NCI-H1092 treated with DMSO at 0.1 percent for 48 hours (cell line): ENCODE results near the gene C16orf87.
A peak's percentile ranks its signal among the peaks of the same experiment; 100 is the strongest.
"Not testable (repeated sequence)": the region's sequence is repeated elsewhere in the genome, so short reads cannot be mapped to it uniquely, and the experiment has no call there.

Experiments used
- DNase-seq: peaks from one replicate; lab custom pipeline; 2025; lab: John Stamatoyannopoulos, UW

Gene C16orf87

GRCh38 chr16:46830902-46831647 is at the start of gene C16orf87:
Gene C16orf87 (minus strand): TSS chr16:46831180. CDS start chr16:46831149, 31 bp downstream.
- peak; percentile 94 for DNase-seq

DNA sequence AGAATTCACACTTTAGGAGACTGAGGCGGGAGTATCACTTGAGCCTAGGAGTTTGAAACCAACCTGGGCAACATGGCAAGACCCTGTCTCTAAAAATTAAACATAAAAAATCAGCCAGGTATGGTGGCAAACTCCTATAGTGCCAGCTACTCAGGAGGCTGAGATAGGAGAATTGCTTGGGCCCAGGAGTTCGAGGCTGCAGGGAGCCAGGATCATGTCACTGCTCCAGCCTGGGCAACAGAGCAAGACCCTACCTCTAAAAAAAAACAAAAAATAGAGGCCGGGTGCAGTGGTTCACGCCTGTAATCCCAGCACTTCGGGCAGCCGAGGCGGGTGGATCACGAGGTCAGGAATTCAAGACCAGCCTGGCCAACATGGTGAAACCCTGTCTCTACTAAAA is 44.3 kb upstream of the C16orf87 start:
- DNase-seq: no peak

DNA sequence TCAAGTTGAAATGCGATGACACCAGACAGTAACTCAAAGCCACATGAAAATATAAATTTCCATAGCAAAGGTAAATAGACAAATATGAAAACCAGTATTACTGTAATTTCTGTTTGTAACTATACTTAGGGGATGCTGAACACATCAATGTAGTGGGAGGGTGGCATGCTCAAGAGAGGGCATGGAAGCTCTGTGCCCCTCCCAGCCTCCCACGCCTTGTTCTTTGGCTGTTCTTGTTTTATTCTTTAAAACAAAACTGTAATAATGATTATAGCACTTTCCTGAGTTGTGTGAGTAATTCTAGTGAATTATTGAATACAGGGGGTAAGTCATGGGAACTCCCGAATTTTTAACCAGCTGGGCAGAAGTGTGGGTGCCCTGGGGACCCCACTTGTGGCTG is 42.2 kb upstream of the C16orf87 start:
- DNase-seq: no peak

- no peak for DNase-seq
Observed at GRCh38 chr16:46871597-46871996, 40.6 kb upstream of the C16orf87 start.

DNA sequence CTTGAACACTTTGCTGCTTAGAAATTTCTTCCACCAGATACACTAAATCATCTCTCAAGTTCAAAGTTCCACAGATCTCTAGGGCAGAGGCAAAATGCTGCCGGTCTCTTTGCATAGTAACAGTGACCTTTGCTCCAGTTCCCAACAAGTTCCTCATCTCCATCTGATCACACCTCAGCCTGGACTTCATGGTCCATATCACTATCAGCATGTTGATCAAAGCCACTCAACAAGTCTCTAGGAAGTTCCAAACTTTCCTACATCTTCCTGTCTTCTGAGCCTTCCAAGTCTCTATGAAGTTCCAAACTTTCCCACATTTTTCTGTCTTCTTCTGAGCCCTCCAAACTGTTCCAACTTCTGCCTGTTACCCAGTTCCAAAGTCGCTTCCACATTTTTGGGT is 37.9 kb upstream of the C16orf87 start:
- DNase-seq: not testable (repeated sequence)

DNA sequence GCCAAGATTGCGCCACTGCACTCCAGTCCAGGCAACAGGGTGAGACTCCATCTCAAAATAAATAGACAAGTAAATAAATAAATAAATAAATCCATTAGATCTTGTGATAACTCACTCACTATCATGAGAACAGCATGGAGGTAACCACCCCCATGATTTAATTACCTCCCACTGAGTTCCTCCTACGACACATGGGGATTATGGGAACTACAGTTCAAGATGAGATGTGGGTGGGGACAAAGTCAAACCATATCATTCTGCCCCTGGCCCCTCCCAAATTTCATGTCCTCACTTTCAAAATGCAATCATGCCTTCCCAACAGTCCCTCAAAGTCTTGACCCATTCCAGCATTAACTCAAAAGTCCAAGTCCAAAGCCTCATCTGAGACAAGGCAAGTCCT is 36.5 kb upstream of the C16orf87 start:
- DNase-seq: not testable (repeated sequence)

GRCh38 chr16:46866286-46866685 is 35.3 kb upstream of the C16orf87 start:
- DNase-seq: no peak

DNA sequence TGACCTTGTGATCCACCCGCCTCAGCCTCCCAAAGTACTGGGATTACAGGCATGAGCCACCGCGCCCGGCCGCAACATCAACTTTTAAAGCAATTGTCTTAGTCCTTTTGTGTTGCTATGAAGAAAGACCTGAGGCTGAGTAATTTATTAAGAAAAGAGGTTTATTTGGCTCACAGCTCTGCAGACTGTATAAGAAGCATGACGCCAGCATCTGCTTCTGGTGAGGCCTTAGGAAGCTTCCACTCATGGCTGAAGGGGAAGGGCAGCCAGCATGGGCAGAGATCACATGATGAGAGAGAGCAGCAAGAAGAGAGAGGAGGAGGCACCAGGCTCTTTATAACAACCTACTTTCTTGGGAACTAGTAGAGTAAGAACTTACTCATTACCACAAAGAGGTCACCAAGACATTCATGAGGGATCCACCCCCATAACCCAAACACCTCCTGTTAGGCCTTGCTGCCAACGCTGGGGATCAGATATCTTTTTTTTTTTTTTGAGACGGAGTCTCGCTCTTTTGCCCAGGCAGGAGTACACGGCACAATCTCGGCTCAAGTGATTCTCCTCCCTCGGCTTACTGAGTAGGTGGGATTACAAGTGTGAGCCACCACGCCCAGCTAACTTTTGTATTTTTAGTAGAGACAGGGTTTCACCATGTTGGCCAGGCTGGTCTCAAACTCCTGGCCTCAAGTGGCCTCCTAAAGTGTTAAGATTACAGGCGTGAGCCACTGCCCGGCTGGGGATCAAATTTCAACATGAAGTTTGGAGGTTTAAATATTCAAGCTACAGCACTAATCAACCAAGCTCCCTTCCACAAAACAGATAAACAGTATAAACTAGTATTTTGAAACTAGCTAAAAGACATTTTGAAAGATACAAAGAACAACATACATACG is 31.8 kb upstream of the C16orf87 start:
- no peak for DNase-seq

- no peak for DNase-seq
Observed at GRCh38 chr16:46859719-46860152, 28.8 kb upstream of the C16orf87 start.

DNA sequence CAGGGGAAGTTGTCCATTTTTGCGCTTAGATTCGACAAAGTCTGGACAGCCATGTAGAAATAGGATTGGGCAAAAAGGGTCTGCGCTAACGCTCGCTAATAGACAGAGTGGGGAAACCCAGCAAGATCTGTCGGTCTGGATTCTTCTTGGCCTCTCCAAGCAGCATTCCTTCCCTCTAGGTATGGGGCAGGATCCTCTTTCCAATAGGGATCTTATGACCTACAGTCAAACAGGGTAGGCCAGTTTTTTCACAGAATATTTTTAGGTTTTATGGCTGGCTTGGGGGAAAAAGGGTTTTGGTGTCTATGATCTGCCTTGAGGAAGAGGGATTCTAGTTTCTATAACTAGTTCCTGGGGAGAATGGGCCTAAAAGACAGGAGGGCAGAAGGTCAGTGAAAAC is 27.2 kb upstream of the C16orf87 start:
- DNase-seq: no peak

- DNase-seq: peak; percentile 62
Observed at GRCh38 chr16:46857368-46857945, 26.5 kb upstream of the C16orf87 start.

- no peak for DNase-seq
Observed at GRCh38 chr16:46855389-46855788, 24.4 kb upstream of the C16orf87 start.

- DNase-seq: no peak
Observed at GRCh38 chr16:46854846-46855245, 23.9 kb upstream of the C16orf87 start.

DNA sequence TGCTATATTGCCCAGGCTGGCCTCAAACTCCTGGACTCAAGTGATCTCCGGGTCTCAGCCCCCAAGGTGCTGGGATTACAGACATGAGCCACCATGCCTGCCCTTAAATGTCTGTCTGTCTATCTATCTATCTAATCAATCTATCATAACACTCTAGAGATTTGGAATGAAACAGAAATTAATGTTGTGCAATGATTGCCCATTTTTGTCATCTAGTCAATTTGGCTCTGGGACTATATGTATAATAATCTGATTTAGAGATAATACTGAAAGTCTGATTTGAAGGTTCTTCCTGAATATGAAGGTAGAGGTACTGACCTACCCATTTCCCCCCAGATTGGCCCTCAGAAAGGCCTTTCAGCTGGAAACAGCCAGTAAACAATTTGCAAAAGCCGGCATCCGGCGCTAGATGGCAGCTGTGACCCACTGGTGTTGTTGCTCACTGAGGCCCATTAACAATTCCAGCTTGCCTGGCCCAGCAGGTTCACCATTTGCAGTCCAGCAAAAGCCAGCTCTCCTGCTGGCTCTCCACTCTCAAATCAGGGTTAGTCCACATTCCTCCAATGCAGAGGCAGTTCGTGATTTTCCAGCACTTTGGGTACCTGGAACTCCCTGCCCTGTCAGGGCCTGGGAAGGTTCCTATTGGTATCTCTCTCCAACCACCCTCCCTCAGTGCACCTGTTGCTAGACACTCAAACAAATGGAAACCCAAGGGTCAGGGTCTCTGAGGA is 22.9 kb upstream of the C16orf87 start:
- peak; percentile 62 for DNase-seq

DNA sequence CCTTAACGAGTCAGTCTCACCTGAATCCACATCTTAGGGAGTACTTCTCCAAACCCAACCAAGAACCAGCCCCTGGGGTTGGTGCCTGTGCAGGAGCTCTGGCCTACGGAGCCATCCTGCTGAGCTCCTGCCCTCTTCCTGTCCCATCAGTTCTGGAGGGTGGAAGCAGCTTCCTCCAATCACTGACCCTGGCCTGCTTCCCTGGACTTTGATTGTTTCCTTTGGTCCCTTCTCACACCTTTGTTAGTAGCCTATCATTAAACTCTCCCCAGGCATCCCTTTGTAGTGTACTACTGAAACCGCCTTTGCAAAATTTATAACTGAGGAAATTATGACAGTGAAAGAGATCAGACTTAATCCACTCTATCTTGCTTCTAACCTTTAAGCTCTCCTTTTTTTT is 21.1 kb upstream of the C16orf87 start:
- no peak for DNase-seq

DNA sequence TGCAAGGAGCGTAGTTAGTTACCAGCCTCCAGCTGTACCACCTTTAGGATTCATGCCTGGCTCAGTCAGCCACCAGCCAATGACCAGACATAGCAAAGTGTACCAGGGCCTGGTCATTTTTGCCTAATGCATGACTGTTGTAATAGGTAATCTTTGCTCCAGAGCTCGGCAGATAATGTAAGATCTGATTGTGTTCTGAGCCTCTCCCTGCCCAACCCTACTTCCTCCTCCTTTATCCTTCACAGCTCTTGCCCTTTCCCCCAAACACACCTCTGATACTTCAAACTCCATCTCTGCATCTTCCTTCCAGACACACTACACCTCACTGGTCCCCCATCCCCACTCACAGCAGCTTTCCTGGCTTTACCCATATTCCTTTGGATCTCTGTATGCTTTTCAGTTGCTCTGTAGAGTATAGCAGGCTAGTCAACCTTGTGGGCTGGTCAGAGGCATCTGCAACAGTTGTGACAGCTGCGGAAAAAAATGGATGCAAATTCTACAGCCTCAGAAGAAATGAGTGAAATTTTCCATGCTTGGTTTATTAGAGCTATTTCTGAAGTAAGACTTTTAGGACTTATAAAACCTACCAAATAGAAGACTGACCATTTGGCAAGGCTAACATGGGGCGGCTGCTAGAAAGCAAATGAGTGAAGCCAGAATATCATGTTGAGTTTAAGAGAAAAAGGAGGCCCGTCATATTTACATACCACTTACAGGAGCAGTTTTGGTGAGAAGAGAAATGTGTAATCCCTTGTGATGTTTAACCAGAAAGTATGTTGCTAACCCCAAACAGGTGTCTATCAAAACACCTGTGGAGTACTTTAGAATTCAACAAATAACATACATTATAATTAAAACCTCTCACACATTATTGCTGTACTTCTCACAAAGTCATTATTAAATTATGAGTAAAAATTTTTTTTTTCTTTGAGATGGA is 19.9 kb upstream of the C16orf87 start:
- no peak for DNase-seq

DNA sequence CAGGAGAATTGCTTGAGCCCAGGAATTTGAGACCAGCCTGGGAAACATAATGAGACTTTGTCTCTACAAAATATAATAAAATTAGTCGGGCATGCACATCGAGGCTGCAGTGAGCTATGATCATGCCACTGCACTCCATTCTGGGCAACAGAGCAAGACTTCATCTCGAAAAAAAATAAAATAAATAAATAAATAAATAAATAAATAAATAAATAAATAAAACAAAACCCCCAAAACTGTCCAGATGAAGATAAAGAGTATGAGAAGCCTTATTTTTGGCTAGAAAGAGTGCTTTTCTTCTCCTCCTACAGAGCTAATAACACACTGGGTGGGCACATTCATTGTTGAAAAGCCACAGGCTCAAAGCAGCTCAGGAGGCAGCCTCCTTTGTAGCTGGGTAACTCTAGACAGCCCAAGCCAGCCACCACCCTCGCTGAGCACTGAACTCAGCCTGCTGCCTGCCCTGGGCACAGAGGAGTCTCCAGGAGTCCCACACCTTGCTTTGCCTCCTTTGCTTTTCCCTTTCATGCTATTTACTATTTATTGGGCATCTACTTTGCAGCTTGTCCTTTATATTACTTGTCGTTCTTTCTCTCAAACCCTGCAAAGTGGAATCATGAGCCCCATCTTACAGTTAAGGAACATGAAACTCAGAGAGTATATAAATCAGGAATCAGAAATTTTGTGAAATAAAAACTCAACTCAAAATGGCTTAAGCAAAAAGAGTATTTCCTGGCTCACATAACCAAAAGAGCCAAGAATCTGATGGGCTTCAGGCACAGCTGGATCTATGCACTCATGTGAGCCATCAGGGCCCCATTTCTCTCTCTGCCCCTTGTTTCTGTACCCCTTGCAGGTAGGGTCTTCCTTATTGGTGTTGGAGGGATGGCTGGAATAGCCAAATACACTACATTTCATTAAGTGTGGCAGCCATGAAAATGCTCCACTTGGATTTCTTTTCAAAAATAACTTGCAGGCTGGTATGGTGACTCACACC is 18.1 kb upstream of the C16orf87 start:
- no peak for DNase-seq

DNA sequence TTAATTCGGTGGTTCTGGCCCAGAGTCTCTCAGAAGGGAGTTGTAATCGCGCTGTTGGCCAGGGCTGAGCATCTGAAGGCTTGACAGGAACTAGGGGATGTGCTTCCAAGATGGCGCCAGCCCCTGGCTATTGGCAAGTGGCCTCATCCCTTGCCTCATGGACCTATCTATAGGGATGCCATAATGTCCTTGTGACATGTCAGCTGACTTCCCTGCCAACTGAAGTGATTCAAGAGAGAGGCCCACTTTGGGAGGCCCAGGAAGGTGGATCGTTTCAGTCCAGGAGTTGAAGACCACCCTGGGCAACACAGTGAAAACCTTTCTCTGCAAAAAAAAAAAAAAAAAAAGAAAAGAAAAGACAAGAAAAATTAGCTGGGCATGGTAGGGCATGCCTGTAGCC is 15.0 kb upstream of the C16orf87 start:
- DNase-seq: no peak

GRCh38 chr16:46844771-46845170 is 13.8 kb upstream of the C16orf87 start:
- DNase-seq: no peak
